ENCODE results near the gene PLET1. TPM values are rescaled to one million over a fixed set of nuclear protein-coding genes. Genes with fewer than 3 reads are reported as not detected.

The PLET1 gene
- total RNA-seq, 2 donors from 2014 or later, result not detected

DNA sequence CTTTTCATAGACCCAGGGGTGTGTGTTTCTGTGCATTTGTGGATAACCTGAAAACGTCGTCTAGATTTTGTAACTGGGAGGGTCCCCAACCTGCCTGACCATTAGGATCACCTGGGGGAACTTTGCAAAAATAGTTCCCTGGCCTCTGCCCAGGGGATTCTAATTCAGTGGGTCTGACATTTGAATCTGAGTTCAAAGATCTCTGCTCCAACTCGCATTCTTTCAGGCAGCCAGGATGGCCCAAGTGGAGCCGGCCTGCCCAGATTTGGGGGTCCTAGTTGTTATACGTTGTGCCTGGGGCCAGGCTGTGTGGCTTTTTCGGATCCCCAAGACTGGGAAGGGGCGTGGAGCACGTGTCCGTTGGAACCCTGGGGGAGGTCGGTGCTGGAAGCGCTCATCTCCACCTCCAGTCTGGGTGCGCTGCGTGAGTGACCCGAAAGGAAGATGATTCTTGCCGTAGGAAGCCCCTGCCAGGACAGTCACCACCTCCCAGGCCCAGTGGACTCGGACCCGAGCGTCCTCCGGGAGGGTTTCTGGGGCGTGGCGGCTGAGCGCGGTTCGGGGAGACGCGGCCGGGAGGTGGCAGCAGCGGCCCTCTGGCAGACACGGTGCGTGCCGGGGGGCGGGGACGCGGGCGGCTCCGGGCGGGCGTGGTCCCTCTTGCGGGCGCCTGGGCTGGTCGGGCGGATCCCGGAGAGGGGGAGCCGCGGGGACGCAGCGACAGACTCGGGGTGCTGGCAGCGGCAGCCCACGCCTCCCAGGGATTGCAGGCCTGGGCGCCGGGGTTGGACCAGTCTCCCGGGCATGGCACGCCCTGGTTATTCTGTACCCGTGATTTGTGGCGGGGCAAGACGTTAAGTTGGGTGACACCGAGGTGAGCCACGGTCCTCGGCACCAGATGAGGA is 29.2 kb upstream of the PLET1 start:
- H3K4me3 ChIP-seq, result peak overlapping the region; percentile 38
- no peaks in the 10 kb centered on the region for H3K4me1 ChIP-seq (replicated peaks)
- H3K9me3 ChIP-seq, result no peaks in the 10 kb centered on the region
- no peaks in the 10 kb centered on the region for H3K36me3 ChIP-seq
- H3K27ac ChIP-seq, result peak overlapping the region; percentile 39 to 63
- H3K27me3 ChIP-seq (replicated peaks; ENCODE audit: insufficient read depth), result no peaks in the 10 kb centered on the region
- peak; percentile 74 for DNase-seq (ENCODE audit: low spot score)
- 8% methylated on average over 29 of the region's 60 CpGs for whole genome bisulfite sequencing
- TF ChIP-seq POLR2A (IDR thresholded peaks at IDR 0.05), result no peak
- no peak for TF ChIP-seq POLR2AphosphoS5 (IDR thresholded peaks at IDR 0.05)
- TF ChIP-seq, protein P1, sequence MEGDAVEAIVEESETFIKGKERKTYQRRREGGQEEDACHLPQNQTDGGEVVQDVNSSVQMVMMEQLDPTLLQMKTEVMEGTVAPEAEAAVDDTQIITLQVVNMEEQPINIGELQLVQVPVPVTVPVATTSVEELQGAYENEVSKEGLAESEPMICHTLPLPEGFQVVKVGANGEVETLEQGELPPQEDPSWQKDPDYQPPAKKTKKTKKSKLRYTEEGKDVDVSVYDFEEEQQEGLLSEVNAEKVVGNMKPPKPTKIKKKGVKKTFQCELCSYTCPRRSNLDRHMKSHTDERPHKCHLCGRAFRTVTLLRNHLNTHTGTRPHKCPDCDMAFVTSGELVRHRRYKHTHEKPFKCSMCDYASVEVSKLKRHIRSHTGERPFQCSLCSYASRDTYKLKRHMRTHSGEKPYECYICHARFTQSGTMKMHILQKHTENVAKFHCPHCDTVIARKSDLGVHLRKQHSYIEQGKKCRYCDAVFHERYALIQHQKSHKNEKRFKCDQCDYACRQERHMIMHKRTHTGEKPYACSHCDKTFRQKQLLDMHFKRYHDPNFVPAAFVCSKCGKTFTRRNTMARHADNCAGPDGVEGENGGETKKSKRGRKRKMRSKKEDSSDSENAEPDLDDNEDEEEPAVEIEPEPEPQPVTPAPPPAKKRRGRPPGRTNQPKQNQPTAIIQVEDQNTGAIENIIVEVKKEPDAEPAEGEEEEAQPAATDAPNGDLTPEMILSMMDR (IDR thresholded peaks at IDR 0.05), result peak; percentile 80 to 92 (median 90)
- intact Hi-C loops (cut with DNase I), result loop anchor here (1.0 to 10.0 kb wide), 7 partner anchors 165 to 999 kb away; partner anchors contain the start of gene NCAM1

DNA sequence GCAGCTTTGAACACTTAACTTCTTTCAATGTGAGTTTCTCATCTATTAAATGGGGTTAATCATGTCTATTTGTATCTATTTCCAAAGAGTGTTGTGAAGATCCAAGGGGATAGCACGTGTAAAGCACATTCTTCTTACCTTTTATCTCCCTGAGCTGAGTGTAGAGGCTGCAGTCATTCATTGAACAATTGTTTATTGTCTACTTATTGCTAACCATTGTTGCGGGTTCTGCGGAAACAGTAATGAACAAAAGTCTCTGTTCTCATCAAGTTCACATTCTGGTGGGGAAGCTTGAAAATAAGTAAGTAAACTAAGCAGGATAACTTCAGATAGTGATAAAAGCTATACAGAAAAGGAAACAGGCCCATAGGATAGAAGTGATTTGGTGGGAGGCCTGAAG is 27.4 kb upstream of the PLET1 start:
- DNase-seq (ENCODE audit: low spot score), result no peak
- WGBS, result 97% methylated on average over 3 of the region's 3 CpGs
- no peaks in the 10 kb centered on the region for H3K36me3 ChIP-seq
- no peak overlapping the region for H3K27ac ChIP-seq
- H3K4me1 ChIP-seq (replicated peaks), result no peaks in the 10 kb centered on the region
- H3K27me3 ChIP-seq (replicated peaks; ENCODE audit: insufficient read depth), result no peaks in the 10 kb centered on the region
- intact Hi-C loops (cut with DNase I), result no loop called here
- no peaks in the 10 kb centered on the region for H3K9me3 ChIP-seq
- TF ChIP-seq, protein P1 (IDR thresholded peaks at IDR 0.05), result no peak
- TF ChIP-seq POLR2AphosphoS5 (IDR thresholded peaks at IDR 0.05) (no peak), POLR2A (IDR thresholded peaks at IDR 0.05) (no peak)
- H3K4me3 ChIP-seq, result no peak overlapping the region

DNA sequence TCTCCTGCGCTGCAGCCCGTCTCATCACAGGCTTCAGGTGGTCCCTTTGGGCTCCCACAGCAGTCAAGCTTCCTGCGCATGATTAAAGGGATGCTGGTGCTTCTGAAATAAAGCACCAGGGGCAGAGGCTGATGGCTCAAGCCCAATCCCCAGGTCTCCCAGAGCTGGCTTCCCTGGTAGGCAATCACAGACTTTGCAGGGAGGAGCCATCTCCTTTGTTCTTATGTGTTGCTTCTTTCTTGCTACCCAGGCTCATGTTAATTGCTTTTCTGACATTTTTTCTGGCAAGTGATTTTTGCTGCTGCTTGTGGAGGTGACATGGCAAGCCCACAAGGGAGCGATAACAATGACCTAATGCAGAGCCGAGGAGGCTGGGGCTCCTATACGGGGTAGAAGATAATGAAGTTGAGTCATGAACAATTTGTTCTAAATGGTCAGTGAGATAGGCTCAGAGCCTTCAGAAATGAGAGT is 25.2 kb upstream of the PLET1 start:
- no peak overlapping the region for H3K27ac ChIP-seq
- H3K36me3 ChIP-seq, result no peaks in the 10 kb centered on the region
- intact Hi-C loops (cut with DNase I), result no loop called here
- H3K4me3 ChIP-seq, result no peak overlapping the region
- no peaks in the 10 kb centered on the region for H3K9me3 ChIP-seq
- DNase-seq (ENCODE audit: low spot score), result no peak
- WGBS, result 72% methylated on average over 6 of the region's 6 CpGs
- no peaks in the 10 kb centered on the region for H3K4me1 ChIP-seq (replicated peaks)
- TF ChIP-seq, protein P1 (IDR thresholded peaks at IDR 0.05), result no peak
- TF ChIP-seq POLR2AphosphoS5 (IDR thresholded peaks at IDR 0.05) (no peak), POLR2A (IDR thresholded peaks at IDR 0.05) (no peak)
- no peaks in the 10 kb centered on the region for H3K27me3 ChIP-seq (replicated peaks; ENCODE audit: insufficient read depth)

DNA sequence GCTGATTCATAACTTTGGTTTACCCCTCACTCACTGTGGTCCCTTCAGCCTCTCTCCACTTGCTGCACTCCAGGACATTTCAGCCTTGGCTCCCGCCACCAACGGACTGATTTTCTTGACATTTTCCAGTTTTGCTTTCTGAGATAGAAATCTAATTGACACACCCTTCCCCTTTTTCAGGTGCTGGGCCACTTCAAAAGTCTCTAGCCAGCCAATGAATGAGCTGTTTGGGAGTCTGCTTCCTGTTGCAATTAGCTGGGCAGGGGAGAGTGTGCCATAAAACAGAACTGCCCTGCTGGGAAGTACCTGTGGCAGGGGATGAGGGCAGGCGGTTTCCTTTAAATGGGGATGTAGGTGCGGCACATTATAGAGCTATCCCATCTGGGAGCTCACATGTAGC is 21.1 kb upstream of the PLET1 start:
- Histone ChIP-seq H3K4me1 (replicated peaks) (no peaks in the 10 kb centered on the region), H3K9me3 (no peaks in the 10 kb centered on the region), H3K27me3 (replicated peaks; ENCODE audit: insufficient read depth) (no peaks in the 10 kb centered on the region), H3K4me3 (no peak overlapping the region), H3K27ac (no peak overlapping the region), H3K36me3 (no peaks in the 10 kb centered on the region)
- 73% methylated on average over 4 of the region's 4 CpGs for WGBS
- intact Hi-C loops (cut with DNase I), result loop anchor here (2.0 kb wide), 1 partner anchor 63 kb away; no protein-coding TSS in a partner anchor
- TF ChIP-seq POLR2A (IDR thresholded peaks at IDR 0.05) (no peak), POLR2AphosphoS5 (IDR thresholded peaks at IDR 0.05) (no peak)
- TF ChIP-seq, protein P1 (IDR thresholded peaks at IDR 0.05), result no peak
- DNase-seq (ENCODE audit: low spot score), result no peak

All from prostate gland (tissue), 2 donors.